ENCODE data around the gene CNGA3.

- TF ChIP-seq POU5F1 (IDR thresholded peaks at IDR 0.05; ENCODE audit: low read depth, low read length) (no peak), RFX5 (IDR thresholded peaks at IDR 0.05; ENCODE audit: borderline replicate concordance, low read depth, low read length) (no peak), POLR2AphosphoS5 (IDR thresholded peaks at IDR 0.05; ENCODE audit: low read depth, low read length) (no peak), CEBPB (IDR thresholded peaks at IDR 0.05; ENCODE audit: low read depth, low read length) (no peak), JUN (IDR thresholded peaks at IDR 0.05; ENCODE audit: low read depth, low read length) (no peak), POLR2A (IDR thresholded peaks at IDR 0.05; ENCODE audit: control extremely low read depth in 1 of 2, low read depth in 2 of 2, low read length in 2 of 2) (no peak), CTCF (IDR thresholded peaks at IDR 0.05; ENCODE audit: control extremely low read depth in 1 of 3, insufficient read depth in 1 of 3, low read depth in 1 of 3, low read length in 3 of 3) (no peak)
Measured at GRCh38 chr2:98324181-98324580, 22.1 kb upstream of the CNGA3 start.
